Measurements from ENCODE around the gene TMPRSS9. TPM values are rescaled to one million over a fixed set of nuclear protein-coding genes. Genes with fewer than 3 reads are reported as not detected.
"Not testable (repeated sequence)": the region's sequence is repeated elsewhere in the genome, so short reads cannot be mapped to it uniquely, and the experiment has no call there.

The TMPRSS9 gene
- total RNA-seq, 4 donors from 2014 or later, result 0.12 TPM; not detected in 3

- DNase-seq (ENCODE audit: low spot score), result no peak
- no peak for ATAC-seq (ENCODE audit: low FRiP score)
- no peak for TF ChIP-seq CTCF (IDR thresholded peaks at IDR 0.05)
Observed at GRCh38 chr19:2342656-2343288, 17.3 kb upstream of the TMPRSS9 start.

GRCh38 chr19:2343289-2343982 is 16.6 kb upstream of the TMPRSS9 start:
- no peak for ATAC-seq (ENCODE audit: low FRiP score)
- no peak for DNase-seq (ENCODE audit: low spot score)
- no peak for TF ChIP-seq CTCF (IDR thresholded peaks at IDR 0.05)

- peak; percentile 21 for ATAC-seq (ENCODE audit: low FRiP score)
- no peak for TF ChIP-seq CTCF (IDR thresholded peaks at IDR 0.05)
- DNase-seq (ENCODE audit: low spot score), result no peak
Observed at GRCh38 chr19:2344381-2344870, 15.6 kb upstream of the TMPRSS9 start.

GRCh38 chr19:2345076-2345475 is 15.0 kb upstream of the TMPRSS9 start:
- ATAC-seq (ENCODE audit: low FRiP score), result no peak
- DNase-seq (ENCODE audit: low spot score), result no peak
- TF ChIP-seq CTCF (IDR thresholded peaks at IDR 0.05), result no peak

GRCh38 chr19:2345794-2346663 is 14.0 kb upstream of the TMPRSS9 start:
- TF ChIP-seq CTCF (IDR thresholded peaks at IDR 0.05), result no peak
- no peak for ATAC-seq (ENCODE audit: low FRiP score)

GRCh38 chr19:2349818-2350217 is 10.2 kb upstream of the TMPRSS9 start:
- not testable (repeated sequence) for ATAC-seq (ENCODE audit: low FRiP score); DNase-seq (ENCODE audit: low spot score)

More at GRCh38 chr19:2345794-2346663, 14.0 kb upstream of the TMPRSS9 start:
- no peak for DNase-seq (ENCODE audit: low spot score)

GRCh38 chr19:2350656-2351055 is 9.4 kb upstream of the TMPRSS9 start:
- no peak for TF ChIP-seq CTCF (IDR thresholded peaks at IDR 0.05)
- ATAC-seq (ENCODE audit: low FRiP score), result no peak
- no peak for DNase-seq (ENCODE audit: low spot score)
